Thoracic aorta endothelial cell (primary cell): ENCODE measurements around the gene DAZ1. TPM values are rescaled to one million over a fixed set of nuclear protein-coding genes. Genes with fewer than 3 reads are reported as not detected.

ENCODE experiments used
- total RNA-seq: library from RNA; depleted of rRNA; stranded (reverse); fragments of >200 nt; gene quantifications from 2 replicates; pipeline ENCODE4 v1.2.3, GENCODE V29; 2012

Gene DAZ1, protein sequence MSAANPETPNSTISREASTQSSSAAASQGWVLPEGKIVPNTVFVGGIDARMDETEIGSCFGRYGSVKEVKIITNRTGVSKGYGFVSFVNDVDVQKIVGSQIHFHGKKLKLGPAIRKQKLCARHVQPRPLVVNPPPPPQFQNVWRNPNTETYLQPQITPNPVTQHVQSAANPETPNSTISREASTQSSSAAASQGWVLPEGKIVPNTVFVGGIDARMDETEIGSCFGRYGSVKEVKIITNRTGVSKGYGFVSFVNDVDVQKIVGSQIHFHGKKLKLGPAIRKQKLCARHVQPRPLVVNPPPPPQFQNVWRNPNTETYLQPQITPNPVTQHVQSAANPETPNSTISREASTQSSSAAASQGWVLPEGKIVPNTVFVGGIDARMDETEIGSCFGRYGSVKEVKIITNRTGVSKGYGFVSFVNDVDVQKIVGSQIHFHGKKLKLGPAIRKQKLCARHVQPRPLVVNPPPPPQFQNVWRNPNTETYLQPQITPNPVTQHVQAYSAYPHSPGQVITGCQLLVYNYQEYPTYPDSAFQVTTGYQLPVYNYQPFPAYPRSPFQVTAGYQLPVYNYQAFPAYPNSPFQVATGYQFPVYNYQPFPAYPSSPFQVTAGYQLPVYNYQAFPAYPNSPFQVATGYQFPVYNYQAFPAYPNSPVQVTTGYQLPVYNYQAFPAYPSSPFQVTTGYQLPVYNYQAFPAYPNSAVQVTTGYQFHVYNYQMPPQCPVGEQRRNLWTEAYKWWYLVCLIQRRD
- total RNA-seq: not detected in 2 replicates

DNA sequence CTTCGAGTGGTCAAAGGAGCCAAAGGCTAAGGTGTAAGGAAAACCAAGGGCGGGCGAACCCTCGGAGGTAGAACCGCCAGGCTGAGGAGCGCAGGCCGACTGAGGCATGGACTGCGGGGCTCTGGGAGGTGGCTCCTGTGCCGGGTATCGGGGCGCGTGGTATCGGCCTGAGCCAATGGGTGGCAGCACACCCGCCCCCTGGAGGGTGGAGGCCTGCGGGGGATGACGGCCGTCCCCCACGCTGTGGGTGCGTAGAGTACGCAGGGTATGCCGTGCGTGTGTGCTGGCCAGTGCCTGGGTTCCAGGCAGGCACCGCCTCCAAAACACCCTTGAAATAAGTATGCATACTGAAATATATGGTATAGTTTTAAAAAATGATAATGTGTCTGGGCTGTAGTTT is at the start of gene DAZ1:
DAZ1 (minus strand) TSS at position 101 of the 400 bp plus-strand sequence. CDS start 208 bp downstream, outside the sequence.

DNA sequence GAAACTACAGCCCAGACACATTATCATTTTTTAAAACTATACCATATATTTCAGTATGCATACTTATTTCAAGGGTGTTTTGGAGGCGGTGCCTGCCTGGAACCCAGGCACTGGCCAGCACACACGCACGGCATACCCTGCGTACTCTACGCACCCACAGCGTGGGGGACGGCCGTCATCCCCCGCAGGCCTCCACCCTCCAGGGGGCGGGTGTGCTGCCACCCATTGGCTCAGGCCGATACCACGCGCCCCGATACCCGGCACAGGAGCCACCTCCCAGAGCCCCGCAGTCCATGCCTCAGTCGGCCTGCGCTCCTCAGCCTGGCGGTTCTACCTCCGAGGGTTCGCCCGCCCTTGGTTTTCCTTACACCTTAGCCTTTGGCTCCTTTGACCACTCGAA is 20.4 kb upstream of the DAZ1 start, which contains the start of gene DAZ2:
DAZ2 (plus strand) TSS at position 301 of the 400 bp plus-strand sequence. CDS start 208 bp downstream, outside the sequence.

Other genes starting within 250 kb of the DAZ1 start
- gene BPY2, start 214.7 kb downstream of the DAZ1 start, total RNA-seq: not detected in 2 replicates
- not detected in 2 replicates for gene DAZ2, start 20.5 kb upstream of the DAZ1 start, total RNA-seq